ENCODE data around the gene MSH4.

GRCh38 chr1:75937034-75937433 lies 140.4 kb downstream of the MSH4 start:
- no peak for TF ChIP-seq CTCF (IDR thresholded peaks at IDR 0.05)
- no peak for TF ChIP-seq POLR2A (IDR thresholded peaks at IDR 0.05)

Data from heart left ventricle (tissue), 13 donors.